ENCODE results near the gene ATP5PB.

ATP5PB gene

GRCh38 chr1:111504097-111504496 lies 54.8 kb downstream of the ATP5PB start:
- DNase-seq (ENCODE audit: extremely low read depth in 1 of 2, low read depth in 1 of 2): no peak

DNA sequence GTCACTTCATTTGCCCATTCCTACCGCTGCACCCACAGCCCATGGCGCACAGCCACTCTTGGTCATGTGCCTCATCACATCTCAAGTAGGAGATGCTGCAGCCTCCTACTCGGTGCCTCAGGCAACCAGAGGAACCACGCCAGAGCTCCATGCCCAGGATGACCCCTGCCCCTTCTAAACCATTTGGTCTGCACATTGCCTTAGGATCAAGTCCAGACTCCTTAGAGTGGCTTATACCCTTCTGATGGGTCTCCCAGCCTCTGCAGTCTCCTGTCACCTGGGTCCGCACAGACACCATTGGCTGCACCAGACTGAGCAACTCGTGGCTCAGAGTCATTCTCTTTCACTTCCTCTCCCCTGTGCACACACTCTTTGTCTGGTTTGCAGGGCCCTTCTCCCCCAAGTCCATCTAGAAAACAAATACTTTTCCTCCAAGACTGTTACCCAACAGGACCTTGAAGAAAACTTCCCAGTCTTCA lies 56.4 kb downstream of the ATP5PB start:
- DNase-seq (ENCODE audit: extremely low read depth in 1 of 2, low read depth in 1 of 2): no peak

GRCh38 chr1:111506561-111506960 lies 57.3 kb downstream of the ATP5PB start:
- no peak for DNase-seq (ENCODE audit: extremely low read depth in 1 of 2, low read depth in 1 of 2)

DNA sequence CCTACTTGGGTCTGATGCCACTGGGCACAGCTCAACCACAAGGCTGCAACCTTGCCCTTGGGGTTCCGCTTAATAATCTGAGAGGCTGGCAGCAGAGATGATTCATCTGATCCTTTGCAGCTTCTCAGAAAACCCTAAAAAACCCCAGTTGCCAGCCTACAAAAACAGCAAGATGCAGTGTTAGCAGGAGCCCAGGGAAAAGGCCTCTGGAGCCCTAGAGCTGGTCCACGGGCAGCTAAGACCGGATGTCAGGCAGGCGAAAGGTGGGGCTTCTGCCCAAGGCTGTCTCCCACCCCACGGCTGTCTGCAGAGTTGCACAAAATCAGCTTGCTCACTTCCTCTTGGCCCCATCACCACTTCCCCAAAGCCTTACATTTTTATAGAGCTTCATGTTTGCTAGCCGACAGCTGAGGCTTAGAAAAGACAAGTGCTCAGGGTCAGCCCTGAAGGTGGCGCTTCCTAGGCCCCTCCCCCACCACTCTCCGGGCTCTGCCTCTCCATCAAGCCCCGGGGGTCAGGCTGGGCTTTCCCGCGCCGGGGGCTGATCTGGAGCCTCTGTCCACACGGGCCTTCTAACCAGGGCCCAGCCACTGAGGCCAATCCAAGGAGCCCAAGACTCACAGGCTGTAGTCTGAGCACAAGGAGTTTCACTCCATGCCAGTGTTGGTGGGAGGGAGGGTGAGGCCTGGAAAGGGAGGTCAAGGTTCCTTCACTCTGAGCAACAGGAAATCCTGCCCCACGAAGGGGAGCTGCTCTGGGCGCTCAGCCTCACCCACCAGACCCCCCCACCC lies 58.3 kb downstream of the ATP5PB start:
- peak; percentile 43 to 59 for DNase-seq (ENCODE audit: extremely low read depth in 1 of 2, low read depth in 1 of 2)

GRCh38 chr1:111509997-111510375 lies 60.7 kb downstream of the ATP5PB start:
- DNase-seq (ENCODE audit: extremely low read depth in 1 of 2, low read depth in 1 of 2): no peak

DNA sequence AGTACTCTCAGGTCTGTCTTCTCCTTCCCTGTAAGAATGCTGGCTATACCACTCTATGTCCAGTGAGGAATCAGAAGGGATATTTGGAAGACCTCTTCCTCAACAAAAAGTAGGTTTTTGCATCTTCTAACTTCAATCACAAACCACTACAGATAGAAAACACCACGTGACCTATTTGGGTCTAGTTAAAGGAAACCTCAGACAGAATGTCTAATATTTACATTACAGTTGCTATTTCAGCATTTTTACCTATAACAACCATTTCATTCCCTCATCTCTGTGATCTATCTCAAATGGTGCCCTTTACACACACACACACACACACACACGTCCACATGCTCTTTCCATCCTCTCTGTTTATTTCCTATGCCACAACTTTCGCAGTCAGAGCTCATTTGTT lies 62.1 kb downstream of the ATP5PB start:
- DNase-seq (ENCODE audit: extremely low read depth in 1 of 2, low read depth in 1 of 2): no peak
